K562 (cell line): ENCODE measurements around the gene TKT. TPM values are rescaled to one million over a fixed set of nuclear protein-coding genes. Genes with fewer than 3 reads are reported as not detected.
A peak's percentile ranks its signal among the peaks of the same experiment; 100 is the strongest.

Experiments used
- ASH1L ChIP-seq: fragments of 450-650 bp; IDR thresholded peaks from 2 replicates; pipeline ENCODE4 v1.6.1; 2018; ENCODE audit warnings: borderline replicate concordance, mild to moderate bottlenecking, low read depth; ENCODE audit not compliant: partially characterized antibody
- CGGBP1 ChIP-seq: fragments of 250-450 bp; sonication (Bioruptor Pico); IDR thresholded peaks from 2 replicates; pipeline ENCODE4 v1.9.0; 2021; ENCODE audit warnings: mild to moderate bottlenecking
- CTCF ChIP-seq, 3 experiments: IDR thresholded peaks in 2 of 3; conservative IDR thresholded peaks in 1 of 3; 2 replicates each; pipeline ENCODE4 v1.5.1; 2011 to 2012; ENCODE audit warnings: low read length in 3 of 3, mild to moderate bottlenecking in 3 of 3, control low read depth in 2 of 3, improper control_type of control experiment in 1 of 3, inconsistent platforms in 1 of 3, low read depth in 1 of 3, mixed read lengths in 1 of 3, moderate library complexity in 1 of 3; ENCODE audit not compliant: insufficient read depth in 2 of 3
- FOXP1 ChIP-seq: sonication (generic); formaldehyde crosslinking; IDR thresholded peaks from 2 replicates; pipeline ENCODE4 v1.8.0; 2022; ENCODE audit warnings: mild to moderate bottlenecking, missing genetic modification reagents
- GATAD2B ChIP-seq: fragments of 450-650 bp; IDR thresholded peaks from 2 replicates; pipeline ENCODE4 v1.6.1; 2017; ENCODE audit warnings: mild to moderate bottlenecking, borderline replicate concordance
- KLF13 ChIP-seq: fragments of 450-650 bp; IDR thresholded peaks from 2 replicates; pipeline ENCODE4 v1.6.1; 2016; ENCODE audit warnings: missing genetic modification characterization, low read depth, mild to moderate bottlenecking, missing compliant biosample characterization, moderate library complexity, borderline replicate concordance
- NFRKB ChIP-seq: fragments of 450-650 bp; IDR thresholded peaks from 2 replicates; pipeline ENCODE4 v1.6.1; 2016; ENCODE audit warnings: low read depth
- PHF21A ChIP-seq: fragments of 450-650 bp; IDR thresholded peaks from 2 replicates; pipeline ENCODE4 v1.6.1; 2017; ENCODE audit warnings: low read depth, borderline replicate concordance
- RBM15 ChIP-seq: fragments of 200-400 bp; formaldehyde crosslinking; IDR thresholded peaks from 2 replicates; pipeline ENCODE4 v1.6.1; 2018; ENCODE audit warnings: mild to moderate bottlenecking, low read length, moderate library complexity; ENCODE audit not compliant: insufficient read depth
- RBM17 ChIP-seq: fragments of 200-400 bp; formaldehyde crosslinking; IDR thresholded peaks from 2 replicates; pipeline ENCODE4 v1.6.1; 2017; ENCODE audit warnings: low read depth, mild to moderate bottlenecking, low read length, borderline replicate concordance
- RBM34 ChIP-seq: fragments of 200-400 bp; formaldehyde crosslinking; IDR thresholded peaks from 2 replicates; pipeline ENCODE4 v1.6.1; 2018; ENCODE audit warnings: low read length, borderline replicate concordance; ENCODE audit not compliant: insufficient read depth
- SFPQ ChIP-seq: fragments of 200-400 bp; formaldehyde crosslinking; IDR thresholded peaks from 2 replicates; pipeline ENCODE4 v1.6.1; 2017; ENCODE audit warnings: mild to moderate bottlenecking, low read depth, low read length, moderate library complexity
- SIRT6 ChIP-seq: IDR thresholded peaks from one replicate; pipeline ENCODE4 v1.6.1; 2012; ENCODE audit warnings: low read depth, mild to moderate bottlenecking, control low read depth, inconsistent platforms, low read length, moderate library complexity
- TCF3 ChIP-seq: sonication (generic); formaldehyde crosslinking; IDR thresholded peaks from 2 replicates; pipeline ENCODE4 v1.4.0; 2020; ENCODE audit warnings: mild to moderate bottlenecking, missing genetic modification reagents
- ZHX1 ChIP-seq: fragments of 150-350 bp; conservative IDR thresholded peaks from 2 replicates; pipeline ENCODE4 v1.6.1; 2014; ENCODE audit warnings: low read length
- ZNF512 ChIP-seq: IDR thresholded peaks from 2 replicates; pipeline ENCODE4 v1.6.1; 2016; ENCODE audit warnings: missing genetic modification characterization, missing compliant biosample characterization
- polyA plus RNA-seq, 8 experiments: library from polyadenylated mRNA; depleted of rRNA in 4 of 8; stranded (reverse) in 5 of 8; unstranded in 3 of 8; fragments of >200 nt; fragmentation: Nextera tagmentation in 2 of 8; fragmentation: Illumina TruSeq in 1 of 8; extraction: Ambion mirVana in 2 of 8; extraction: Trizol in 1 of 8; gene quantifications; 2 replicates each; pipeline versions ENCODE4 v1.2.1 to v1.2.3, GENCODE V29; 2011 to 2014; ENCODE audit warnings: inconsistent platforms in 1 of 8, missing spikeins in 1 of 8
- total RNA-seq, 7 experiments: library from RNA; depleted of rRNA in 6 of 7; stranded (reverse); fragments of >200 nt in 6 of 7; fragmentation: Illumina TruSeq in 2 of 7; extraction: Trizol in 2 of 7; gene quantifications; 2 replicates each; pipeline versions ENCODE4 v1.2.1 to v1.2.3, GENCODE V29; 2011 to 2021; ENCODE audit warnings: low replicate concordance in 1 of 7

TKT gene
- total and polyA plus RNA-seq, 9 of the 15 experiments (the other 6 are each of a cell fraction or from before 2014, with no cell fraction given): 58.1 to 401 (median 187) TPM

- TF ChIP-seq SFPQ (no peak), SIRT6 (no peak), ZHX1 (no peak), NFRKB (no peak), PHF21A (no peak), ASH1L (no peak), GATAD2B (peak; percentile 38; the same call in 1 of the 2 replicates), RBM34 (no peak), ZNF512 (tag) (no peak), FOXP1 (CRISPR knock-in tag) (no peak), RBM17 (no peak), CGGBP1 (CRISPR knock-in tag) (no peak), CTCF (IDR thresholded peaks at IDR 0.05 in 2 of 3, conservative IDR thresholded peaks at IDR 0.05 in 1 of 3; ENCODE audit: insufficient read depth in 2 of 3, low read depth in 1 of 3, low read length in 3 of 3) (peak; percentile 79 to 89 (median 86)), TCF3 (CRISPR knock-in tag) (no peak), RBM15 (no peak), KLF13 (tag) (no peak)
Measured at GRCh38 chr3:53195602-53196574, 59.9 kb downstream of the TKT start (continued).
